ENCODE data around the gene LMBRD2. TPM values are rescaled to one million over a fixed set of nuclear protein-coding genes. Genes with fewer than 3 reads are reported as not detected.
"Not testable (repeated sequence)": the region's sequence is repeated elsewhere in the genome, so short reads cannot be mapped to it uniquely, and the experiment has no call there.

Gene LMBRD2
- total RNA-seq (10 to 100 TPM; 12.9 to 13.2 TPM), polyA plus RNA-seq (ENCODE audit: insufficient read length in 6 of 6) (10 to 100 TPM in 5 of 6 donors, 1 to 10 TPM in 1; 9.8 to 13.6 (median 12.3) TPM)
- long read RNA-seq, donor 1, full-length matches to known transcripts: 1 of 1 reads
- long read RNA-seq, donor 1, partial matches to known transcripts: 0 of 1 reads
- long read RNA-seq, donor 1, other reads (novel, unspliced or antisense): 0 of 1 reads
- long read RNA-seq, donor 2: 0 reads
- long read RNA-seq, donor 3: 0 reads
- long read RNA-seq, donor 4, partial matches to known transcripts: 2 of 2 reads
- long read RNA-seq, donor 4, other reads (novel, unspliced or antisense): 0 of 2 reads
- long read RNA-seq, donor 5: 0 reads
- long read RNA-seq, donor 6, full-length matches to known transcripts: 1 of 1 reads
- long read RNA-seq, donor 6, partial matches to known transcripts: 0 of 1 reads
- long read RNA-seq, donor 6, other reads (novel, unspliced or antisense): 0 of 1 reads
- long read RNA-seq, donor 7, full-length matches to known transcripts: 1 of 8 reads
- long read RNA-seq, donor 7, partial matches to known transcripts: 0 of 8 reads
- long read RNA-seq, donor 7, other reads (novel, unspliced or antisense): 7 of 8 reads
- long read RNA-seq, donor 8: 0 reads
- long read RNA-seq, donor 9: 0 reads
- long read RNA-seq, donor 10, partial matches to known transcripts: 1 of 2 reads
- long read RNA-seq, donor 10, other reads (novel, unspliced or antisense): 1 of 2 reads
- long read RNA-seq, donor 11, full-length matches to known transcripts: 1 of 1 reads
- long read RNA-seq, donor 11, partial matches to known transcripts: 0 of 1 reads
- long read RNA-seq, donor 11, other reads (novel, unspliced or antisense): 0 of 1 reads
- long read RNA-seq, donor 12: 0 reads

- intact Hi-C loops (cut with DNase I): no loop called here
- H3K4me3 ChIP-seq: peak within 1 kb of the TSS; percentile 78 to 96
- DNase-seq: peak; percentile 96 to 100 (median 99)
- no peaks in the 10 kb centered on the region for H3K27me3 ChIP-seq
- H3K9me3 ChIP-seq: no peaks in the 10 kb centered on the region
- ATAC-seq: peak; percentile 100
- H3K36me3 ChIP-seq: peaks cover 0 to 6% of the 10 kb centered on the region in 2 donors
- TF ChIP-seq CTCF (IDR thresholded peaks at IDR 0.05): no peak
- peak within 1 kb of the TSS; percentile 64 to 87 for H3K27ac ChIP-seq
- peaks cover 15 to 39% of the 10 kb centered on the region in 2 donors for H3K4me1 ChIP-seq
Observed at GRCh38 chr5:36151434-36152323, at the start of gene LMBRD2, which contains the start of gene SKP2. TSS of gene LMBRD2 (minus strand) at chr5:36151887. CDS start at chr5:36143349, 8,538 bp downstream. TSS of gene SKP2 (plus strand) at chr5:36152111. CDS start at chr5:36152263, 152 bp downstream.

GRCh38 chr5:36200513-36200912 lies 48.8 kb upstream of the LMBRD2 start:
- TF ChIP-seq CTCF (IDR thresholded peaks at IDR 0.05): no peak
- ATAC-seq: no peak
- Histone ChIP-seq H3K9me3 (no peaks in the 10 kb centered on the region), H3K4me1 (peaks cover 0 to 5% of the 10 kb centered on the region in 2 donors), H3K27ac (no peak overlapping the region), H3K27me3 (no peaks in the 10 kb centered on the region), H3K4me3 (no peak overlapping the region), H3K36me3 (peaks cover 0 to 47% of the 10 kb centered on the region in 2 donors)
- no peak for DNase-seq
- intact Hi-C loops (cut with DNase I): no loop called here

- H3K27ac ChIP-seq: no peak overlapping the region
- ATAC-seq (no peak), DNase-seq (no peak)
- H3K27me3 ChIP-seq: no peaks in the 10 kb centered on the region
- H3K36me3 ChIP-seq: peaks cover 0 to 51% of the 10 kb centered on the region in 2 donors
- H3K4me3 ChIP-seq: no peak overlapping the region
- peaks cover 0 to 5% of the 10 kb centered on the region in 2 donors for H3K4me1 ChIP-seq
- intact Hi-C loops (cut with DNase I): no loop called here
- no peak for TF ChIP-seq CTCF (IDR thresholded peaks at IDR 0.05)
- no peaks in the 10 kb centered on the region for H3K9me3 ChIP-seq
Observed at GRCh38 chr5:36199620-36200019, 47.9 kb upstream of the LMBRD2 start.

GRCh38 chr5:36198783-36199182 lies 47.1 kb upstream of the LMBRD2 start:
- DNase-seq; H3K4me1 ChIP-seq; H3K4me3 ChIP-seq; ATAC-seq; H3K27me3 ChIP-seq; intact Hi-C loops (cut with DNase I); H3K9me3 ChIP-seq; H3K27ac ChIP-seq: not testable (repeated sequence)
- H3K36me3 ChIP-seq: peaks cover 0 to 55% of the 10 kb centered on the region in 2 donors

- Histone ChIP-seq H3K4me1 (peaks cover 0 to 5% of the 10 kb centered on the region in 2 donors), H3K4me3 (no peak overlapping the region), H3K36me3 (peaks cover 0 to 55% of the 10 kb centered on the region in 2 donors), H3K9me3 (no peaks in the 10 kb centered on the region), H3K27ac (no peak overlapping the region), H3K27me3 (no peaks in the 10 kb centered on the region)
- intact Hi-C loops (cut with DNase I): no loop called here
- TF ChIP-seq CTCF (IDR thresholded peaks at IDR 0.05): no peak
- ATAC-seq: no peak
- no peak for DNase-seq
Observed at GRCh38 chr5:36198281-36198680, 46.6 kb upstream of the LMBRD2 start.

Measured in left lung (tissue), 14 donors.